Testis (tissue), 2 donors: ENCODE results near the gene APOE.

Source experiments
- POLR2A ChIP-seq: fragments of 450-650 bp; IDR thresholded peaks from one replicate; pipeline ENCODE4 v1.6.1; 2017; ENCODE audit warnings: antibody characterized with exemption, mild to moderate bottlenecking, moderate library complexity
- TF ChIP-seq, protein P1 (sequence below), 3 experiments: fragments of 450-650 bp in 2 of 3; fragments of 200-600 bp in 1 of 3; sonication (generic) in 1 of 3; IDR thresholded peaks; one replicate each; pipeline ENCODE4 v1.5.1; 2016 to 2019; ENCODE audit warnings: antibody characterized with exemption in 3 of 3, mild to moderate bottlenecking in 2 of 3, moderate library complexity in 1 of 3

DNA sequence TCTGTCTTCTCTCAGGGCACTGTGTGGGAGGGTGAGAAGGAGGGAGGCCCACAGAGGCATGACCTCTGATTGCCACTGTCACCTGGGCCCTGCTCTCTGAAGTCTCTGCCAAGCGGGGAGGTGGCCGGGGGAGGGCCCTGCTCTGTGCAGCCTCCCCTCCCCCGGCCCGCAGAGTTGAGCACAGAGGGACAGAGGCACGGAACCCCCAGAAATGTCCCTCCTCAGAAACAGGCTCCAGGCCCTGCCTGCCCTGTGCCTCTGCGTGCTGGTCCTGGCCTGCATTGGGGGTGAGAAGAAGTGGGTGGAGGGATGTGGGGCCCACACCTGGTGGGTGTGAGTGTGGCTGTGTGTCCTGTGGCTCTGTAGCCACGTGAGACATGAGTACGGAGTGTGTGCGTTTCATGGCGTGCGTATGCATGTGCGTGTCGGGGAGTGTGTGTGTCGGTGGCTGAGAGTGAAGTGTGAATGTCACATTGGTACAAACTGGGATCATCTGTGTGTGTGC is 36.5 kb downstream of the APOE start, which contains the start of gene APOC4:
- TF ChIP-seq, protein P1, sequence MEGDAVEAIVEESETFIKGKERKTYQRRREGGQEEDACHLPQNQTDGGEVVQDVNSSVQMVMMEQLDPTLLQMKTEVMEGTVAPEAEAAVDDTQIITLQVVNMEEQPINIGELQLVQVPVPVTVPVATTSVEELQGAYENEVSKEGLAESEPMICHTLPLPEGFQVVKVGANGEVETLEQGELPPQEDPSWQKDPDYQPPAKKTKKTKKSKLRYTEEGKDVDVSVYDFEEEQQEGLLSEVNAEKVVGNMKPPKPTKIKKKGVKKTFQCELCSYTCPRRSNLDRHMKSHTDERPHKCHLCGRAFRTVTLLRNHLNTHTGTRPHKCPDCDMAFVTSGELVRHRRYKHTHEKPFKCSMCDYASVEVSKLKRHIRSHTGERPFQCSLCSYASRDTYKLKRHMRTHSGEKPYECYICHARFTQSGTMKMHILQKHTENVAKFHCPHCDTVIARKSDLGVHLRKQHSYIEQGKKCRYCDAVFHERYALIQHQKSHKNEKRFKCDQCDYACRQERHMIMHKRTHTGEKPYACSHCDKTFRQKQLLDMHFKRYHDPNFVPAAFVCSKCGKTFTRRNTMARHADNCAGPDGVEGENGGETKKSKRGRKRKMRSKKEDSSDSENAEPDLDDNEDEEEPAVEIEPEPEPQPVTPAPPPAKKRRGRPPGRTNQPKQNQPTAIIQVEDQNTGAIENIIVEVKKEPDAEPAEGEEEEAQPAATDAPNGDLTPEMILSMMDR (IDR thresholded peaks at IDR 0.05), result no peak
- TF ChIP-seq POLR2A, result no peak
